Measurements from ENCODE around the gene RALGAPA1.

DNA sequence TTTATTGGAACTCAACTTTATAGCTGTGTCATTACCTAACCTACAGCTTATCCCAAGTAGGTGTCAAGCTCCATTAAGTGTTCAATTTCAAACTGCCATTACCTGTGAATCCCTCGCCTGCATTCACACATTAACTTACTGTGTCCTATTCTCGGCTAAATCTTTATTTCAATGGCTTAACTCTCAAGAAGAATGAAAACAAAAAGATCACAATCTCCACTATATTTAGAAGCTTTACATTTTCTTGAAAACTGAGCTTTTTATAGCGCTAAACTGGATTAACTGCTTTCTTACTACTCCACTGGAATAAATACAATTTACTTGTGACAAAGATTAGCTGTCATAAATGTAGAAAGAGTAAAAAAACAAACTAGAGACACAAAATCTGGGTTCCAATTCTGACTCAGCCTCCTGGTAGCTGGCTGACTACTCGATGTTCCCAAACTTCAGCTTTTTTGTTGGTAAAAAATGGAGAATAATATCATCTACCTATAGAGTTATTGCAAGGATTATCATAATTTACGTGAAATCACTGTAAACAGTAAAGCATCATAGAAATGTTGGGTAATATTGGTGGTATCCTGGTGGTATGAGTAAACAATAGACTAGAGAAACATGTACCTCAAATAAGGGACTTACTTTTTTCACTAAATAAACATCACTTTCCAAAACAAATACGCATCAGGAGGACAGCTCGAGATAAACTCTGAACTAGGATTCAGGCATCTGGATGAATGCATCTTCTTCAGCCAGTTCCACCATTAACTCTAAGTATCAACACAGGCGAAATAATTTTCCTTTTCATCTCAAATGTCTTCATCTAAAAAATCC lies 1.7 kb downstream of the RALGAPA1 start:
- TF ChIP-seq CTCF (IDR thresholded peaks at IDR 0.05) (no peak), POLR2A (IDR thresholded peaks at IDR 0.05) (no peak)

Measured in upper lobe of left lung (tissue), 4 donors.